GM21825 (cell line): ENCODE results near the gene TBC1D5.
"Not testable (repeated sequence)": the region's sequence is repeated elsewhere in the genome, so short reads cannot be mapped to it uniquely, and the experiment has no call there.

Experiments
- ATAC-seq: cut with Tn5 transposase; IDR thresholded peaks from one replicate; pipeline ENCODE4 v1.9.1; 2021; ENCODE audit warnings: mild to moderate bottlenecking, moderate library complexity; ENCODE audit not compliant: unreplicated experiment

TBC1D5 gene

GRCh38 chr3:17423786-17424536 lies 318.5 kb downstream of the TBC1D5 start:
- no peak for ATAC-seq

GRCh38 chr3:17422636-17423035 lies 319.8 kb downstream of the TBC1D5 start:
- ATAC-seq = no peak

- ATAC-seq = no peak
Measured at GRCh38 chr3:17420668-17421067, 321.8 kb downstream of the TBC1D5 start.

GRCh38 chr3:17412950-17413530 lies 329.4 kb downstream of the TBC1D5 start:
- peak; percentile 93 for ATAC-seq

- no peak for ATAC-seq
Measured at GRCh38 chr3:17411157-17411877, 331.1 kb downstream of the TBC1D5 start.

GRCh38 chr3:17407576-17407975 lies 334.9 kb downstream of the TBC1D5 start:
- no peak for ATAC-seq

GRCh38 chr3:17404548-17404947 lies 337.9 kb downstream of the TBC1D5 start:
- ATAC-seq = no peak

- no peak for ATAC-seq
Measured at GRCh38 chr3:17402442-17402841, 340.0 kb downstream of the TBC1D5 start.

GRCh38 chr3:17401912-17402311 lies 340.5 kb downstream of the TBC1D5 start:
- ATAC-seq = no peak

GRCh38 chr3:17399586-17399985 lies 342.8 kb downstream of the TBC1D5 start:
- ATAC-seq = peak; percentile 33

GRCh38 chr3:17398959-17399551 lies 343.4 kb downstream of the TBC1D5 start:
- ATAC-seq = peak; percentile 87

- ATAC-seq = no peak
Measured at GRCh38 chr3:17396036-17396435, 346.4 kb downstream of the TBC1D5 start.

- ATAC-seq = no peak
Measured at GRCh38 chr3:17394541-17395155, 347.8 kb downstream of the TBC1D5 start.

GRCh38 chr3:17392516-17392915 lies 349.9 kb downstream of the TBC1D5 start:
- ATAC-seq = not testable (repeated sequence)

- no peak for ATAC-seq
Measured at GRCh38 chr3:17390785-17391184, 351.6 kb downstream of the TBC1D5 start.

- ATAC-seq = no peak
Measured at GRCh38 chr3:17387108-17387507, 355.3 kb downstream of the TBC1D5 start.

GRCh38 chr3:17386432-17386831 lies 356.0 kb downstream of the TBC1D5 start:
- no peak for ATAC-seq

- ATAC-seq = no peak
Measured at GRCh38 chr3:17384567-17385296, 357.7 kb downstream of the TBC1D5 start.

GRCh38 chr3:17373304-17373703 lies 369.1 kb downstream of the TBC1D5 start:
- no peak for ATAC-seq
